HG03460 (cell line): ENCODE measurements around the gene LONRF2.
"Not testable (repeated sequence)": the region's sequence is repeated elsewhere in the genome, so short reads cannot be mapped to it uniquely, and the experiment has no call there.

Source experiments
- ATAC-seq: cut with Tn5 transposase; IDR thresholded peaks from one replicate; pipeline ENCODE4 v1.9.1; 2021; ENCODE audit not compliant: unreplicated experiment

The LONRF2 gene

DNA sequence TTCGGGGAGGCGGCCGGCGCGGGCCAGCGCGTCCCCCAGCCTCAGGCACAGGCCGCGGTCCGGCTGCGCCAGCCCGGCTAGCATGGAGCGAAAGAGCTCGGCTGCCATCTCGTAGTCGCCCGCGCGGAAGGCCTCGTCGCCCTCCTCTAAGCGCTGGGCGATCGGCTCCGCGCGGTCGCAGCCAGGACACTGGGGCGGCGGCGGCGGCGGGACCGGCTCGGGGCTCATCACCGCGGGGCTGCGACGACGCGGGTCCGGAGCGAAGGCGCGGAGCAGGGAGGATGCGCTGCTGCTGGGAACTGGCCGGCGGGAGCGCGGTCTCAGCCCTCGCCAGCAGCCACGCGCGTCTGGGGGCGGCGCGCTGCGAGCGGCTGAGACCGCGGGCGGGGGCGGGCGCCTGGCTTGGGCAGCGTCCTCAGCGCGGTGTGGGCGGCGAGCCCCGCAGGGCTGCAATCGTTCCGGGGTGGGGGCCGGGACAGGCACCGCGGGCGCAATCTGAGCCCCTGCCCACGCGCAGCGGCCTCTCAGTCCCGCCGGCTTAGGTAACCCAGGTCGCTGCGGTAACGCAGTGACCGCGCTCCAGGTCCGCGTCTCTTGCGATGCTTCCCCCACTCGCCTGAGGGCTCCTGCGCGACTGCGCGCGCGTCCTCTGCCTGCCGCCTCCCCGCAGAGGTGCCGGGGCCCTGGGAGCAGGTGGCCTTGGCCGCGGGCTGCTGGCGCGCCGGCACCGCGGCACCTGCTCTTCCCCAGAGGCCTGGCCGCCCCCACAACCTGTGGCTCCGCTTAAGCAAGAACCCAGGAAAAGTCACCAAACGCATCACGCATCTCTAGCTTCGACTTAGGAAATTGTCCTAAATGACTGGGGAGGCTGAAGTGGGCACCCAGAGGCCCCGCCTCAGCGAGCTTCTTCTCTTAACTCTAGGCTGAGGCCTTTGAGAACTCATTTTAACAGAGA is at the start of gene LONRF2:
TSS of gene LONRF2 (minus strand) at position 636 of the 955 bp plus-strand sequence. CDS start at position 228, 408 bp downstream.
- no peak for ATAC-seq

DNA sequence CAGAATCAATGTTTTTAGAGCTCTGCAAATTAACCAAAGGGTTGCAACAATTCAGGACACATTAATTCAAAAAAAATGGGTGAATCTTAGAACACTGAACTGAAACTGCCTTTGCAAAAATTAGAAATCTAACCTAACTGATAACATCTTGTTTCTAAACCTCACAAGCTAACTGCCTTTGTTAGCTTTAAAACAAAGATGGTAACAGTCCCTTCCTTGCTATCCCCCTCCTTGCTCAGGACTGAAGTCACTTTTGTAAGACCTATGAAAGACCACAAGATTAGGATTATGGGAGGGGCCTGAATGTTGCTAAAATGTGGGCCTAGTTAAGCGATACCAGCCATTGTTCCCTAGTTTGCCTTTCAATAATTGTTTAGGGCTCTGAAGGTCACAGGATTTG is 44.9 kb upstream of the LONRF2 start:
- ATAC-seq: no peak

DNA sequence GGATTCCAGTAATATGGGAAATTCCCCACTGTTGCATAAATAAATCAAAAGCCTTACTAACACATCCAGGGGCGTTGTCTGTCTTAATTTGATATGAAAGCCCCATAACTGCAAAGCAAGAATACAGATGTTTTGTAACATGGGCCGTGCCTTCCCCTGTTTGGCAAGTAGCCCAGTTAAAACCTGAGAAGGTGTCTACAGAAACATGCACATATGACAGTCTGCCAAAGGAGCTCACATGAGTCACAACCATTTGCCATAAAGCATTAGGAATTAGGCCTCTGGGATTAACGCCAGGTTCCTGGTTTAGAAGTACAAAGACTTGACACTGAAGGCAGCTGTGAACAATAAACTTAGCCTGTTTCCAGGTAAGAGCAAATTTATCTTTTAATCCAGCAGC is 43.1 kb upstream of the LONRF2 start:
- ATAC-seq: no peak

DNA sequence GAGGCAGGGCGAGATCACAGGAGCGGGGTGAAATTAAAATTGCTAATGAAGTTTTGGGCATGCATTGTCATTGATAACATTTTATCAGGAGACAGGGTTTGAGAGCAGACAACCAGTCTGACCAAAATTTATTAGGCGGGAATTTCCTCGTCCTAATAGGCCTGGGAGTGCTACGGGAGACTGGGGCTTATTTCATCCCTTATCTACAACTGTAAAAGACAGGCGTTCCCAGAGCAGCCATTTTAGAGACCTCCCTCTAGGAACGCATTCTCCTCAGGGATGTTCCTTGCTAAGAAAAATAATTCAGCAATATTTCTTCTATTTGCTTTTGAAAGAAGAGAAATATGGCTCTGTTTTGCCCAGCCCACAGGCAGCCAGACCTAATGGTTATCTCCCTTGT is 40.0 kb upstream of the LONRF2 start:
- not testable (repeated sequence) for ATAC-seq

DNA sequence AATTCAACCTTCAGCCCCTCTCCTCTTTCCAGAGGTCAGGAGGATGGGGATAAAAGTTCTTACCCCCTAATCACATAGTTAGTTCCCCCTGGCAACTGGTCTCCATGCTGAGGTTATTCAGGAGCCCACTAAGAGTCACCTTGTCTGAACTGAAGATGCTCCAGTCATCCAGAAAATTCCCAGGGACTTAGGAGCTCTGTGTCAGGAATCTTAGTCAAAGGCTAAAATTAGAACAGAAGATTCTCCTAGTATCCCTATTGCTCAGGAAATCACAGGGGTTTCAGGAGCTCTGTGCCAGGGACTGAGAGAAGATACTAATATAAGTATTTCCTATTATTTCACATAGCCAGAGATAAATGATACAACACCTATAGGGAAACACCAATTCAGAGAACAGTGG is 37.3 kb upstream of the LONRF2 start:
- ATAC-seq: no peak

DNA sequence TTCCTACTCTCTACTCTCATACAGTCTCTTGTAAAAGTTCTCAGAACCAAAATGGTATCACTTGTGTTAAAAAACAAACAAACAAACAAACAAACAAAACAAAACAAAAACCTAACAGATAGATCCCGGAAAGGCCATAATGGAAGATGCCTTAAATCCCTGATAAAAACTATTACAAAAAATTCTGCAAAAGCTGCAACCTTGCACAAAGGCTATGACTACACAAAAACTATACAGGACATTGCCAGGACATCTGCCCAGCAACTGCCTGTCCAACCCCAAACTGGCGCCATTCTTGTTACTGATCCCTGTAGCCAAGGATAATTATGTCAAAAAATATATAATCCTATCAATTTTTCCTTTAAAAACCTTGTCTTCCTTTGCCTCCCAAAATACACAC is 36.3 kb upstream of the LONRF2 start:
- ATAC-seq: no peak

DNA sequence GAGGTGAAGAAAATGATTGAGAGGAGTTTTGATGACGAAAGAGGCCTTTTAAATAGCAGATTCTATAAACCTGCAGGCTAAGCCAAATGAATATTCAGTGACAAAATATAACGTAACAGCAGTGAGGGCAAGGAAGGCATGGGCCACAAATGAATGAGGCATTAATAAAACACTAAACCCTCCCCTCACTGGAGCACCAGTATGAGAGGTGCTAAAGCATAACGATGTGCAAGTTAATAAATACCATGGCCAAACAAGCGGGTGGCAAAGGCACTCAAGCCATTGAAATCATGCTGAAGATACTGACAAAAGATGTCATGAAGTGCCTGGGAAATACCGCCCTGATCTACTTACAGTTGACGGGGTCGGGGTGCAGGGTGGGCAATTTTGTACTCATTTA is 30.2 kb upstream of the LONRF2 start:
- ATAC-seq: no peak

DNA sequence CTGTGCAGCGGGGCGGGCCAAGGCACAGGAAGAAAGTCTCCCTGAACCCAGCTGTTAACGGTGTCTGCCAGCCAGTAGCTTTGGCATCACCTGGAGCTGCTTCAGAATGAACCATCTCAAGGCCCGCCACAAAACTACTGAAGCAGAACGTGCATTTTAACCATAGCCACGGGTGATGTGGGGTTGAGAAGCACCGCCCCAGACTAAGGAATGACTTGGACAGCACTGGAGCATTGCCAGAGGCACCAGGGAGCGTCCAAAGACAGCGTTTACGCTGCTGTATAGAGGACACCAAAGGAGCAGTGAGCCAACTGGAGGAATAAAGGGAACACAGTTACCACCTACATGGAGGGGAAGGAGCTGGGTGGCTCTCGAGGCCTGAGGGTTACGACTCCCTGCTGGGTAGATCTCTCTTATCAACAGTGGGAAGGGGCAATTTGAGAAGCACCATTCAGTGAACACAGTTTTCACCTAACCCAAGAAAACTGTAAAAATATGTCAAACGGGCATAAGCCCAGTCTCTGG is 28.4 kb upstream of the LONRF2 start:
- ATAC-seq: no peak

DNA sequence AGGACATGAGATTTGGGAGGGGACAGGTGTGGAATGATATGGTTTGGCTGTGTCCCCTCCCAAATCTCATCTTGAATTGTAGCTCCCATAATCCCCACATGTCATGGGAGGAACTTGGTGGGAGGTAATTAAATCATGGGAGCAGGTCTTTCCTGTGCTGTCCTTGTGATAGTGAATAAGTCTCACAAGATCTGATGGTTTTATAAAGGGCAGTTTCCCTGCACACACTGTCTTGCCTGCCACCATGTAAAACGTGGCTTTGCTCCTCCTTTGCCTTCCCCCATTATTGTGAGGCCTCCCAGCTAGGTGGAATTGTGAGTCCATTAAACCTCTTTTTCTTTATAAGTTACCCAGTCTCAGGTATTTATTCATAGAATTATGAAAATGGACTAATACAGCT is 22.8 kb upstream of the LONRF2 start:
- not testable (repeated sequence) for ATAC-seq

DNA sequence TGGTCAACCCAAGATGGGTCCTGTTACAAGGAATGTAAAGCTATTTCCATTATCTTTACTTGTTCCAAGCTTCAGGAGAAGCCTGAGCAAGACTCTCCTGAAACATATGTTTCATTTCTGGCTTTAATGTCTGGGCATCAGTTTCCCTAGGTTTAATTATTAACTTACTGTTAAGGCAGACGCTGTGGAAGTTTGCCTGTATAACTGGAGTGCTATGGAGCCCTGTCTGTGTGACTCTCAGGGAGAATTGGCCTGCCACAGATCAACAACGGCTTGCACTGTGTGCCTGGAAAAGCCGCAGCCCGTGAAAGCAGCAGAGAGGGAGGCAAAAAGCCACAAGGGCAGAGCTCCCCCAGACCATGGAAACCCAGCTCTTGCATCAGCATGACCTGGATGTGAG is 22.1 kb upstream of the LONRF2 start:
- no peak for ATAC-seq

DNA sequence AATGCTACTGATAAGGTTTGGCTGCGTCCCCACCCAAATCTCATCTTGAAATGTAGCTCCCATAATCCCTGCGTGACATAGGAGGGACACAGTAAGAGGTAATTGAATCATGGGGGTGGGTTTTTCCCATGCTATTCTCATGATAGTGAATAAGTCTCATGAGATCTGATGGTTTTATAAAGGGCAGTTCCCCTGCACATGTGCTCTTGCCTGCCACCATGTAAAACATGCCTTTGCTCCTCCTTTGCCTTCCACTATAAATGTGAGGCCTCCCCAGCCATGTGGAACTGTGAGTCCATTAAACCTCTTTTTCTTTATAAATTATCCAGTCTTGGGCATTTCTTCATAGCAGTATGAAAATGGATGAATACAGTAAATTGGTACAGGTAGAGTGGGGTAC is 20.2 kb upstream of the LONRF2 start:
- ATAC-seq: not testable (repeated sequence)

DNA sequence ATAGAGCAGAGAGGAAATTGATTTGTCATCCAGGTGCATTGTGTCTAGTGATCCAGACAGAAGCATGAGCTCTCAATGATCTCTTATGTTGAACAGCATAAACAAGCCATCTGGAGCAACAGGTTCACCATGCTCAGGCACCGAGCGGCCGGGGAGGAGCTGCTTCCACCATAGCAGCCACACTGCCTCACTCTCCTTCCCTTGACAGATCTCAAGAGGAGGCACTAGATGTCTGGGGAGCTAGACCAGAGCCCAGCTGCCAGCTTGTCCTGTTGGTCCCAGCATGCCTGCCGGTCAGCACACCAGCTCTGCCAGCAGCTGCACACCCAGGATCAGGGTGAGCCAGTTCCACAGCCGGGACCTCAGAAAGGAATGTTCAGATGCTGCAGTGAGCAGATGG is 17.5 kb upstream of the LONRF2 start:
- no peak for ATAC-seq

DNA sequence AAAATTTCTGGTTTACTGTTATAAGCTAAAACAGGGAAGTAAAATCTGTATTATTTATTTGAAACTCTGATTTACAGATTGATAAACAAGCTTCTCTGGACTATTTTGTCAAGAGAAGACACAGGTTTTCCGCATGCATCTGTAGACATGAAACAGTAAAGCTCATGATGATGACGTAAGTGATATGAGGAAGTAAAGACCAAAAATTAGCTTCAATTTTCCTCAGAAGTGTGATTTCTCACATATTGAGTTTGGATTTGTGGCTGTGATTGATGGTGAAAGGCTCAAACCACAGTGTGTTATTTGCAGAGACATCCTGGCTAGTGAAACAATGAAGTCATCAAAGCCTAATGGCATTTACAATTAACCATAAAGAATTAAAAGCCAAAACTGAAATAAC is 12.6 kb upstream of the LONRF2 start:
- no peak for ATAC-seq

DNA sequence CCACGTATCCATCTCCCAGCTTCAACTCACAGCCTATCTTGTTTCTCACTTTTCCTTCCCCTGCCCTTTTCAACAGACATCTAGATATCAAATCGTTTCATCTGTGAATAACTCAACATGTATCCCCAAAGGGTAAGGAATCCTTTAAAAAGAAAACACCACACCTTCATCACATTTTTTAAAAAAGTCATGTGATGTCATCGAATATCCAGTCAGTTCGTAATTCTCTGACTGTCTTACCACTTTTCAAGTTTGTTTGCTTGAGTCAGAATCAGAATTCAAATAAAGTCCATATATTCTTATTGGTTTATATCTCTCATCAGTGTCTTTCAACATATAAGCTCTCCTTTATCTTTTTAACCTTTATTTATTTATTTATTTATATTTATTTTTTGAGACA is 5.4 kb upstream of the LONRF2 start:
- ATAC-seq: no peak

DNA sequence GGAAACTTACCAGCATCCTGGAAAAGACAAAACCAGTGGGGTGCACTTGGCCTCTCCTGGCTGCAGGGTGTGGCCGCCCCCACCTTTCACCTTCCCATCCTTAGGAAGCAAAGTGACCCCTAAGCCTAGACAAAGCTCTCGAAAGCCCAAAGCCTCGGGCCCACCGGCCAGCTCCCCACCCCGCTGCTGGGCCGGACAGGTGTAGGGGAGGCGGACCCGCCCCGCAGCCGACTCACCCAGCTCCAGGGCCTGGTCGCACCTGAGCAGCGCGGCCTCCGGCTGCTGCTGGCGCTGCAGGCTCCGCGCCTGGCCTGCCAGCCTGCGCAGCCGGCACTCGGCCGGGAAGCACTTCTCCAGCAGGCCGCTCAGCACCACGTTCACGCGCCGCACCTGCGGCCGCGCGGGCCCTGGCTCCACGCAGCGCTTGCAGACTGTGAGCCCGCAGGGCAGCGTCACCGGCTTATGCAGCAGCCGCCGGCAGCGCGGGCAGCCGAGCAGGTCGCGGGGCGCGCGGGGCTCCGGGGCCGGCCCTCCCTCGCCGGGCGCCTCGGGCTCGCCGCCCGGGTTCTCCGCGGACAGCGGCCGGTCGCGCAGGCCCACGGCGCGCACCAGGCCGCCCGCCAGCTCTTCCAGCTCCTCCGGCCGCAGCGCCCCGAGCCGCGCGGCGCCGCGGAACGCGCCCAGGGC is 979 bp downstream of the LONRF2 start:
- ATAC-seq: no peak

DNA sequence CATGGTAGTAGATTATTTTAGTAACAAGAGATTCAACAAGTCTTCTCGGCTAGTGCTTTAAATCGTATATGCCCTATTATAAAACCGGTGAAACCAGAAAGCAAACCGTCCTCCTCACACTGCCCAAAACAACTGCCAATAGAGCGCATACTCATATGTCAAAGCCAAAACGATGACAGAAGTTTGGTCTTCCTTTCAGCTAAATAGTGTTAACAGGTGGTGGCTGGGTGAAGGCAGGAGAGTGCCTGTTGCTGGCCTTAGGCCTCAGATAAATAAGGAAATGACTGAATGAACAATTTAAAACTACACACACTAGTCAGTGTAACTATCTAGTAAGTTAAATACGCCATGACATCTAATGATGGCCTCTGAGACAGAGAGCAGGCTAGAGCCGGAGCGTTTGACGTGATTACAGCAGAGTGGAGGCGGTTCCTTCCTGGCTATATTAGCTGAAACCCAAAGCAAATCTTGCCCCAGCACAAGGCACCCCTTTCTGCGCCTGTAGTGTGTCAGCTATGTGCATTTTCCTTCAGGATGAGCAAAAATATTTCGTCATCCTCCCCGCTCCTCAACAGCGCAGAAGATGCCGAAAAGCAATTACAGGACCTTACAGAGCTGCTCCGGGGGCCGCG is 1.6 kb downstream of the LONRF2 start:
- ATAC-seq: no peak

DNA sequence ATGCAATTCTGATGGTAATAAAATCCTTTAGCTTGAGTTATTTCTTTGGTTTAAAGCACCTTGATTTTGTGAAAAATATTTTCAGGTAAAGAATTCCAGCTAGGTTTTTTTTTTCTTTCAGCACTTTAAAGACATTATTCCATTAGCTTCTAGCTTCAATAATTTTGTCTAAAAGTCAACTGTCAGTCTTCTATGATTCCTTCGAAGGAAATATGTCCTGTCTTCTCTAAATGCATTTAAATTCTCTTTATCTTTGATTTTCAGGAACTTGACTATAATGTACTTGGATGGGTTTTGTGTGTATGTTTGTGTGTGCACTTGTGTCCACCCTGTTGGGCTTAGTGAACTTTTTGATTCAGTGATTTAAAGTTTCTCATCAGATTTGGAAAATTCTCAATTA is 4.7 kb downstream of the LONRF2 start:
- ATAC-seq: no peak

DNA sequence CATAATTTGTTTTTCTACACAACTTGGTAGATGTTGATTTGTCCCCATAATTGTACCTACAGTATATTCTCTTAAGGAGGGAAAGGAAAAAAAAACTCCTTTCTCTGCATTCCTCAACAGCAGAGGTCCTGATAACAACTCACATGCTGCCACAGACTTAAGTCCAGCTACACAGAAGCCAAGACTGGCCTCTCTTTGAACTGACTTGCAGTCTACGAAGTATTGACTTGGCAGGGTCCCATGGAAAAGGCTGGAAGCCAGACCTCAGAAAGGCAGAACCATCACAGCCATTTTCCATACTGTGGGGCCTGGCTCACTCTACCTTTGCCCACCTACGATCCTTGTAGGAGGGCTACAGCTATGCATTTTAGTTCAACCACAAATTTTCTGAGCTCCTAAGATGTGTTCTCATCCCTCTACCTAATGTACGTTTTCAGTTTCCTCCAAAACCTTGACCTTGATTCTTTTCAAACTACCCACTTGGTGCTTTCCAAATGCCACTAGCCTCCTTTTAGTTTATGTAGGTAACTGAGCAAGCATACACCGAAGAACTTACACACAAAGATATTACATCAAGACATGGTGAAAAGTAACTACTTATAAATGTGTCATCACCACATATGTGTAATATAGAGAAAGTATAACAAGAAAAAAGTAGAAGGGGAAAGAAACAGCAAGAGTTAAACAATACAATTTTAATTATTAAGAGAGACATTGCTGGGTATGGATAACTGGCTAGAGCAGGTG is 12.2 kb downstream of the LONRF2 start:
- ATAC-seq: no peak

DNA sequence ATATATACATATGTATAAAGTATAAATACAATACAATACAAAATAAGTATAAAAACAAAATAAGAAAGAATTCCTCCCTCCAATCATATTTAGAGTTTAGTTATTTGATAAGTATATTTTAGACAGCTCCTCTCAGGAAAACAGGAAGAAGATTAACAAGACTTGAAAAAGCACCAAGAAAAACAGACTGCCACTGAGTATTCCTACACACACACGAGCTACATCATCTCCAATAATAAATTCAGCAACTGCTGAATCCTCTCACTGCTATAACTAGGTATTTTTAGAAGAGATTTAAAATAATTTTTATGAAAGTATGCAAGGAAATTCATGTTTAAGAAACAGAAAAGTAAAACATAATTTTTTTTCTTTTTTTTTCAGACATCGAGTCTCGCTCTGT is 13.0 kb downstream of the LONRF2 start:
- ATAC-seq: no peak

DNA sequence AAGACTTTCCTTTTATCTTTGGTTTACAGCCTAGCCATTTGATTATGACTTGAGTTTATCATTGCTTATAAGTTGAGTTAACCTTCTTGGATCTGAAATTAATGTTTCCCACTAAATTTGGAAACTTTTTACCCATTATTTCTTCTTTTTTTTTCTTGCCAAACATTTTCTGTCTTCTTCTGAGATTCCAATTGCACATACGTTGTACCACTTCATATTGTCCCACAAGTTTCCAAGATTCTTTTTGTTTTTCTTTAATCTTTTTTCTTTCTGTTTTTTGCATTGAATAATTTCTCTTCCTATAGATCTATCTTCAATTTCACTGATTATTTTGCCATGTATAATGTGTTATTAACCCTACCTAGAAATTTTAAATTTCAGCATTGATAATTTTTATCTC is 18.6 kb downstream of the LONRF2 start:
- no peak for ATAC-seq

DNA sequence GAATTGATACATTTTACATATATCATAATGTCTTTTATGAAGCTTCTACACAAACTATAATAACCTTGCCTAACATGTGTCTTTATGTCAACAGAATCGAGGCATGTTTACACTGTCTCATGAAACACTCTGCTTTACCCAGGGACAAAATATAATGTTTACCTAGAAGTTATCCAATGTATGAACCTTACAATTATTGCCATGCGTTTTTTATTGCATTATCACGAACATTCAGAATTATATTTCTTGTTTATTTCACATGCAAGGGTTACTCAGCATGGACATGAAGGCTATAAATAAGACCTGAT is 19.8 kb downstream of the LONRF2 start:
- no peak for ATAC-seq
